Measurements from ENCODE around the gene CSTB. TPM values are rescaled to one million over a fixed set of nuclear protein-coding genes. Genes with fewer than 3 reads are reported as not detected.

The CSTB gene
- total and polyA plus RNA-seq, 12 donors: 9.5 to 143 (median 60.6) TPM

GRCh38 chr21:43789276-43790009 lies 13.3 kb upstream of the CSTB start, which contains the start of gene RRP1:
Gene RRP1, plus strand, starts transcription at chr21:43789577. Its CDS starts 53 bp downstream, at chr21:43789630.
- peaks cover 0 to 29% of the 10 kb centered on the region in 2 donors for H3K36me3 ChIP-seq (replicated peaks in 1 of 2)
- intact Hi-C loops (cut with DNase I): no loop called here
- H3K9me3 ChIP-seq (replicated peaks in 1 of 3): no peaks in the 10 kb centered on the region
- peaks cover 0 to 16% of the 10 kb centered on the region in 2 donors for H3K4me1 ChIP-seq (replicated peaks in 1 of 2)
- peak within 1 kb of the TSS; percentile 47 to 98 (median 74) for H3K4me3 ChIP-seq
- 0 to 1% (median 1%) methylated on average over 16 to 83 of the region's 83 CpGs for WGBS, 4 donors
- peak within 1 kb of the TSS; percentile 39 to 87 (median 79) for H3K27ac ChIP-seq
- peak; percentile 86 to 93 (median 90) for DNase-seq
- no peaks in the 10 kb centered on the region for H3K27me3 ChIP-seq
- peak; percentile 49 to 100 (median 88) for TF ChIP-seq CTCF (IDR thresholded peaks at IDR 0.05)
- peak; percentile 14 to 66 for TF ChIP-seq POLR2A (IDR thresholded peaks at IDR 0.05)

DNA sequence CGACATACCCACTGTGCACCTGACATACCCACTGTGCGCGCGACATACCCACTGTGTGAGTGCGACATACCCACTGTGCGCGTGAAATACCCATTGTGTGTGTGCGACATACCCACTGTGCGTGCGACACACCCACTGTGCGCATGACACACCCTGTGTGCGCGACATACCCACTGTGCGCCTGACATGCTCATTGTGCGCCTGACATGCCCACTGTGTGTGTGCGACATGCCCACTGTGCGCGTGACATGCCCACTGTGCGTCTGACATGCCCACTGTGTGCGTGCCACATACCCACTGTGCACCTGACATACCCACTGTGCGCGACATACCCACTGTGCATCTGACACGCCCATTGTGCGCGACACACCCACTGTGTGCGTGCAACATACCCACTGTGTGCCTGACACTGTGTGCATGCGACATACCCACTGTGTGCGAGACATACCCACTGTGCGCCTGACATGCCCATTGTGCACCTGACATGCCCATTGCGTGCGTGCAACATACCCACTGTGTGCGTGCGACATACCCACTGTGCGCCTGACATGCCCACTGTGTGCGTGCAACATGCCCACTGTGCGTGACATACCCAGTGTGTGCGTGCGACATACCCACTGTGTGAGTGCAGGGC lies 10.8 kb upstream of the CSTB start:
- DNase-seq: no peak
- Histone ChIP-seq H3K27ac (no peak overlapping the region), H3K9me3 (replicated peaks in 1 of 3) (no peaks in the 10 kb centered on the region), H3K27me3 (no peaks in the 10 kb centered on the region), H3K4me1 (replicated peaks in 1 of 2) (peaks cover 0 to 16% of the 10 kb centered on the region in 2 donors), H3K4me3 (no peak overlapping the region), H3K36me3 (replicated peaks in 1 of 2) (peaks cover 0 to 4% of the 10 kb centered on the region in 2 donors)
- TF ChIP-seq CTCF (IDR thresholded peaks at IDR 0.05) (no peak), POLR2A (IDR thresholded peaks at IDR 0.05) (no peak)
- intact Hi-C loops (cut with DNase I): no loop called here
- 90 to 94% (median 94%) methylated on average over 13 to 38 of the region's 38 CpGs for WGBS, 4 donors

DNA sequence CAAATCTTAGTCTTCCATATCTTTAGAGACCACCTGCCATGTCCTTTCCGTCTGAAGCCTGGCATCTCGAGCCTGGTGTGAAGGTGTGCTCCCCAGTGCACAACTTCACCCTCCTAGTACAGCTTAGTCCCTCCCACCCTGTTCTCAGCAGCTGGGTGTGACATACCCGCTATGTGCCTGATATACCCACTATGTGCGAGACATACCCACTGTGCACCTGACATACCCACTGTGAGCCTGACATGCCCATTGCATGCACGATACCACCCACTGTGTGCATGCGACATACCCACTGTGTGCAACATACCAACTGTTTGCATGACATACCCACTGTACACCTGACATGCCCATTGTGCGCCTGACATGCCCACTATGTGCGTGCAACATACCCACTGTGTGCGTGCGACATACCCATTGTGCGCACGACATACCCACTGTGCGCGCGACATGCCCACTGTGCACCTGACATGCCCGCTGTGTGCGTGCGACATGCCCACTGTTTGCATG lies 10.2 kb upstream of the CSTB start:
- Histone ChIP-seq H3K4me1 (replicated peaks in 1 of 2) (peaks cover 0 to 16% of the 10 kb centered on the region in 2 donors), H3K4me3 (no peak overlapping the region), H3K27ac (no peak overlapping the region), H3K27me3 (no peaks in the 10 kb centered on the region), H3K36me3 (replicated peaks in 1 of 2) (no peaks in the 10 kb centered on the region), H3K9me3 (replicated peaks in 1 of 3) (no peaks in the 10 kb centered on the region)
- no peak for DNase-seq
- TF ChIP-seq POLR2A (IDR thresholded peaks at IDR 0.05): no peak
- no peak for TF ChIP-seq CTCF (IDR thresholded peaks at IDR 0.05)
- intact Hi-C loops (cut with DNase I): no loop called here
- 85 to 89% (median 87%) methylated on average over 13 to 18 of the region's 18 CpGs for WGBS, 4 donors

- Histone ChIP-seq H3K9me3 (replicated peaks in 1 of 3) (no peaks in the 10 kb centered on the region), H3K27ac (no peak overlapping the region), H3K4me1 (replicated peaks in 1 of 2) (peaks cover 0 to 7% of the 10 kb centered on the region in 2 donors), H3K36me3 (replicated peaks in 1 of 2) (no peaks in the 10 kb centered on the region), H3K27me3 (no peaks in the 10 kb centered on the region), H3K4me3 (no peak overlapping the region)
- 40 to 51% (median 46%) methylated on average over 3 of the region's 3 CpGs for WGBS, 4 donors
- intact Hi-C loops (cut with DNase I): no loop called here
- no peak for DNase-seq
- TF ChIP-seq POLR2A (IDR thresholded peaks at IDR 0.05) (no peak), CTCF (IDR thresholded peaks at IDR 0.05) (no peak)
These were observed 9.0 kb upstream of the CSTB start for GRCh38 chr21:43785134-43785533.

All from adrenal gland (tissue), 12 donors.